Eye (tissue), 1 donor: ENCODE measurements around the gene RNF115.
"Not testable (repeated sequence)": the region's sequence is repeated elsewhere in the genome, so short reads cannot be mapped to it uniquely, and the experiment has no call there.

Source experiments
- DNase-seq: peaks from one replicate; pipeline ENCODE4 v3.0.0-alpha.2; 2015

RNF115 gene

DNA sequence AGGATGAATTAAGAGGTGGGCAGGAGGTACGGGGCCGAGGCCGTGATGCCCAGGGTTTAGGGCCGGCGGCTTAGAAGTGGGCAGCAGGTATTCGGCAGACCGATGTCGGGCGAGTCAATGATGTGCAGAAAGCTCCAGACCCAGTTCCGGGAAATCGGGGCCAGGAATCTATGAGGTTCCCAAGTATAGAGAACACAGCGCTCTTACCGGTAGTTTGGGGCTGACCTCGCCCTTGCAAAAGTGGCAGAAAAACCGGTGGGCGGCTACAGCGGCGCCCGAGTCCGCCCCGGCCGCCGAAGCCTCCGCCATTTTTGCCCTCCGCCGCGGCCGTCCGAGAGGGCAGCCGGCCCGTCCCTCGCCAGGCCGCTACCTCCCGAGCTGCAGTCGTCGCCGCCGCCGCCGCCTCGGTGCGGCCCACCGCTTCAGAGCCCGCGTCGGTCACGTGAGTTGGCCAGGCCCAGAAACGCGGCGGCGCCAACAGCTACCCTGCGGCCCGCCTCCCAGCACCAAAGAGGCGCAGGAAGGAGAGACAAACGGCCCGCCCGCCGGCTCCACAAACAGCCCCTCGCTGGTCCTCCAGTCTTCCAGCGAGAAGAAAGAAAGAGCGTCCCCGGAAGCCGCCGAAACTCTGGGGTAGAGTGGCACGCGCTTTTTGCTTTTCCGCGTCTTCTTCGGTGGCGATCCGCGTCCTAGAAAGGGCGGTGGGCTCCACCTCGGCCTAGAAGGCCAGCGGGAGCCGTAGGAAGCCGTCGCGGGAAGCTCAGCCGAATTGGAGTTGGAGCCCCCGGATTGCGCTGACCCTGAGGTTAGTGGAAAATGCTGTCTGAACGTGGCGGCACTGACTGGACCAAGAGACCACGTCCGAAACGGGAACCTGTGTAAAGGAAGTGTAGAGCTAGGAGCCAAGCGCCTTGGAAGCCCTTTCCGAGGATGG, at the start of gene RNF115, which contains the start of gene POLR3C:
TSS of gene RNF115 (minus strand) at position 531 of the 934 bp plus-strand sequence. CDS start at position 309, 222 bp downstream.
TSS of gene POLR3C (plus strand) at position 636 of the 934 bp plus-strand sequence. CDS start 1,577 bp downstream, outside the sequence.
- DNase-seq = peak; percentile 96

DNA sequence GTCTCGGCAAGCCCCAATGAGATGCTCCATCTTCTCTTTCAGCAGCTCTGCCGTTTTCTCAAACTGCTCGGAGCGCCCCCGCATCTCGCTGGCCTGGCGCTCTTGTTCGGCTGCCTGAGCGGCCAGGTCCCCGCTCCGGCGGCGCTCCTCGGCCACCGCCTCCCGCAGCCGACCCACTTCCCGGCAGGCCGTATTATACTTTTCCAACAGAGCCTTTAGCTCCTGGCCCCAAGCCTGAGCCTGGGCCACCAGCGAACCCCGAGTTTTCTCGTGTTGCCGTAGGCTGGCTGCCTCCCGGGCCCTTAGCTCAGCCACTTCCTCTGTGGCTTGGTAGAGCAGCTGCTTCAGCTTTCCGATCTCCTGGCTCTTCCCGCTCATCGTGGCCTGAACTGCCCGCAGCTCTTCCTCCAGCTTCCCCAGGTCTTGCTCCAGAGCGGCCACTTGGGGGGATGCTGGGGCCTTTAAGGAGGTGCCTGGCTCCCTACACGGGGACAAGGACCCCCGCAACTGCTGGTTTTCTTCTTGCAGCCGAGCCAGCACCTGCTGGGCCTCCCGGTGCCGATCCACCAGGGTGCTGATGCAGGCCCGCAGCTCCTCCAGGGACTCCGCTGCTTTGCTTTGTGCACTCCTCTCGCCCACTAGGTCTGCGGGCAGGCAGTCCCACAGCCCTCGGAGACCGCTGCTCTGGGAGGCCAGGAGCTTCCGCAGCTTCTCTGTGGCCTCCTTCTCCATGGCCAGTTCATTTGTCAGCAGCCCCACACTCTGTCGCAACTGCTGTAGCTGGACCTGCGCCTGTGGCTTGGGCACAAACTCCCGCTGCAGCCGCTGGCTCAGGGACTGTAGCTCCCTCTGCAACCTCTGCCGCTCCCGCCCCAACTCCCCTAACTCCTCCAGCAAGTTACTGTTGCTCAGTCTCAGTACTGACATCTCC, 48.4 kb upstream of the RNF115 start:
- DNase-seq = peak; percentile 87

DNA sequence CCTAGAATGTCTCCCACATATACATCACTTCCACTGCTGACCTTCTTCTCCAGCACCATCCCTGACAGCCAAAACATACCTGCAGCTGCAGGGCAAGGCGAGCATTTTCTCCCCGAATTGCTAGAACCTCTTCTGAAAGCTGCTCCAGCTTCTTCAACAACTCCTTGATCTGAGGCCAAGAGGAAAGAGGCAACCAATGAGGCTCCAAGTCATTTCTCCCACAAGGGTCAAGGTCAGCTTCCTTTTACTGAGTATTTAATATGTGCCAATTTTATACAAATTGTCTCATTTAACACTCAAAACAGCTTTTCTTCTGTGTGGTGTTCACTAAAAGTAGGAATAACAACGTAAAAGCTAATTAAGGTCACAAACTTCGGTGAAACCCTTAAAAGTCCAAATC, 44.3 kb upstream of the RNF115 start:
- no peak for DNase-seq

DNA sequence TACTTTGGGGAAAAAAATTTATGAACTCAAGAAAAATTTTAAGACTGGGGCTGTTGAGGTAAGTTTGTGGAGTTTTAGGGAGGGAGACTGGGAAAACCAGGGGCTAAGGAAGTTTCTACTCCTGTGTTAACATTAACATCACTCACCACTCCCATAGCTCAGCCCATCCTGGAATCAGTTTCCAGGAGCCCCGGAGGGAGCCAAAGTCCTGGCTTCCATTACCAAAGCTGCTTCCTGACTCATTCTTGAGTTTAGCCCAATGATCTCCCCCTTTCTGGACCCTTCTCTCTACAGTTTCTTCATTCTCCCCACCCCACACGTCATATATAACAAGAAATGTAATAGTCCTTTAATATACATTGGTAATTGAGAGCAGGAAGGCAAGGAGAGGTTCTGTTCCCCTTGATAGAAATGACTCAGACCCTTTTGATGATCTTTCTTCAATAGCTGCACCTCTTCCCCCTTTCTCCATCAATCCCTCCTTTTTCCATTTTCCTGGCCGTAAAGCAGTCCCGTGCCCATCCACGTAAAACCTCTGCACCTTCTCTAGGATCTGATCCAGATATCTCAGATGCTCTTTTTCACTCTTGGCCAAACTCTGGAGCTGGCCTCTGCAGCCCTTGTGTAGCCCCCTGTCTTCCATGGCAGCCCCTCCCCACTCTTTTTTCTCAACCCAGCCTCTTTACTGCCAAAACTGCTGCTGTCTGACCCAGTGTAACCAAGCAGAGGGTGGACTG, 39.6 kb upstream of the RNF115 start:
- peak; percentile 30 for DNase-seq

DNA sequence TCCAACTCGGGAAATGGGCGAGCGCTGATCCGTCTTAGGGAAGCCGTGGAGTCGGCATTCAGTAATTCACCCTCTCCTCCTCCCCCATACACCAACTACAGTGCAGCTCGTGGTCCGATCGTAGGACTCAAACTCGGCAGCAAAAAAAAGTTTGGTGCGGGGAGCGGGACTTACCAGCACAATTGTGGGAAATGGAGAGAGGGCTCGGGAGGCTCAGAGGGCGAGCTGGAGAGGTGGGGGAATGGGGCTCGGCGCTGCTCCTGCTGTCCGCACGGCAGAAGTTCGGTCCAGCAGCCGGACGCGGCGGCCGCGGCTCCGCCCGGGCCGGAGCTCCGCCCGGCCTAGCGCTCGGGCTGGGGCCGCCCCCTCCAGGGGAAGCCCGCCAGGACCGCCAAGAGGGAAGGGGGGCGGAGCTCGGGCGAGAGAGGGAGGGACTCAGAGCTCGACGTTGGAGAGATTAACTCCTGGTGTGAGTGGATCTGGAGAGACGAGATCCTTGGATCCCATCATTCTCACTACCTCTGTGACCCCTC, 35.7 kb upstream of the RNF115 start:
- DNase-seq = peak; percentile 93

DNA sequence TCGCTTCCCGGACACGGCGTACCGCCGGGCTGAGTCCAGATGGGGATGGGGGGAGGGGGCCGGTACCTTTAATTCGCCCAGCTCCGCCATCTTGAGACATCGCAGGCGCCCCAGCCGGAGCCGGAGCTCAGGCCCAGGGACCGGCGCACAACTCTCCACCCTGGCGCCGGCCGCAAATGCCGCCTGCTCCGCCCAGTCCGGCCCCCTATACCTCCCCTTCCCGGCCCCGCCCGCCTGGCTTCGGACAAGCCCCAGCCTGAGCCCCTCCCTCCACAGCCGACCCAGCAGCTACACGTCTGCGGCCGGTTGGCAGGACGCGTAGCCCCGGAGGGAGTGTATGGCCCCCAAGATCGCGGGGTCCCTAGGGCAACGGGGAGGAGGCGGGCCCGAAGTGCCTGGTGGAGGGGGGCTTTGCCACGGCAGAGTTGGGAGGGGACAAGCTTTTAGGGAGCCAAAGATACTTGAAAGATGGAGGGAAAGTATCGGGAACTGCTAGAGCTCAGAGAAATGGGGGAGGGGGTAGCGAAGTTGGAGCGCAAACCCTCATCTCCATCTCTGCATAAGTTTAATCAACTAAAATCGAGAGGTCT, 35.1 kb upstream of the RNF115 start, which contains the start of gene PIAS3:
TSS of gene PIAS3 (minus strand) at position 181 of the 590 bp plus-strand sequence. CDS start at position 90, 91 bp downstream.
- peak; percentile 97 for DNase-seq

DNA sequence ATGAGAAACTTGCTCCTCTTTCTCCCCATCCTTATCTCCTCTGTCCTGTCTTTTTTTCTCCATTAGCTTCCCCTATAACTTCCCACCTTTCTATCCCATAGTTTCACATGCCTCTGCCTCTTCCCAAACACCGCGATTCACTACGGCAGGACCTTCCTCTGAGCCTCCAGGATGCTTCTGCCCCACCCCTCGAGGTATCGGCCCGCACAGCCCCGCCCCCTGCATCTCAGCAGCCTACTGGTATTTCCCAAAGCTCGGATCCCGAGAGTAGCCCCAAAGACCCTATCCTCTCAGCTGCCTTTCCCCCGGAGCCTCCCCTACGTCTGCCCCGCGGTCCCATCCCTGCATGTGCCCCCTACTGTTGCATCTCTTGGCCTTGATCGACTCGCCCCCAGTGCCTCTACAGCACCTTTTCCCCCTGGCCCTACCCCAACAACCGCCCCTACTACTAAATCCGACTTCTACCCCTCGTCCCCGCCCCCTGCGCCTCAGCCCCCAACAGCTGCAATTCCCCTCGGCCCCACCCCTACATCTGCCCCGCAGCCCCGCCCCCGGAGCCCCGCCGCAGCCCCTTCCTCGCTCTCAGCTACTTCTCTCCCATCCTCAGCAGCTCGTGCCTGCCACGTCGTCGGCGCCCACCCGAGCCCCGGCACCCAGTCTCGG, 34.5 kb upstream of the RNF115 start:
- no peak for DNase-seq

DNA sequence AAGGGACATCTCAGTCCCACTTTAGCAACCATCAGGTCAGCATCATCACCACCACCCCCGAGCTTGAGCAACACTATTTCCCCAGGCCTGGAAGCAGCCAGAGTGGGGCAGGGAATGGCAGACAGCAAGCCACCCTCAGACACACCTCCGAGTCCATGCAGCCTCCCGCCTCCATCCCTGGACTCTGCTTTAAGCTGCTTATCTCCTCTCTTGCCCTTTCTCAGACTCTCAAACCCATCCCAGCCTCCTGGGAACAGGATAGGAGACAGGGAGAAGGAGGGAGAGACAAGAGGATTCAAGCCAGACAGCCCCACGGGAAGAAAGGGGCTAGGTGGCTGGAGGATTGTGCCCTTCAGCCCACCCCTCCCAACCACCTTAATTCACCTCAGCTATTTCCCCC, 33.3 kb upstream of the RNF115 start:
- DNase-seq = no peak

DNA sequence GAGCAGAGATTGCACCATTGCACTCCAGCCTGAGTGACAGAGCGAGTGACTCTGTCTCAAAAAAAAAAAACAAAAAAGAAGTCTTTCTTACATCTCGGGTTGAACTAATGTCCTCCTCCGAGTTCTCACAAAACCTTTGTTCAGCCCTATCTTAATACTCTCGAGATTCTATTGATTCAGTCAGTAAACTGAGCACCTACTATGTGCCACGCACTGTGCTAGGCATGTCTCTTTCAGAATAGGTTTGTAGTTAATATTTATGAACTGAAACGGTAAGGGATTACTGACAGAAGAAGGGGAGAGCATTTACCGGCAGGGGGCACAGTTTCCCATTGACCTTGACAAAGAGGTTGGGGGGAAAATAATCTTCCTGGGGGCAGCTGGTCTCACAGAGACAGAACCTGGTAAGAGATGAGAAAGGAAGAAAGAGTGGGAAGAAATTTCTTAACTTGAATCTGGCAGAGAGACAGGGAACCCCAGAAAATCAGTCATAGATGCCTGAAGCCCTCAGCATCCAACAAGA, 31.6 kb upstream of the RNF115 start:
- no peak for DNase-seq

DNA sequence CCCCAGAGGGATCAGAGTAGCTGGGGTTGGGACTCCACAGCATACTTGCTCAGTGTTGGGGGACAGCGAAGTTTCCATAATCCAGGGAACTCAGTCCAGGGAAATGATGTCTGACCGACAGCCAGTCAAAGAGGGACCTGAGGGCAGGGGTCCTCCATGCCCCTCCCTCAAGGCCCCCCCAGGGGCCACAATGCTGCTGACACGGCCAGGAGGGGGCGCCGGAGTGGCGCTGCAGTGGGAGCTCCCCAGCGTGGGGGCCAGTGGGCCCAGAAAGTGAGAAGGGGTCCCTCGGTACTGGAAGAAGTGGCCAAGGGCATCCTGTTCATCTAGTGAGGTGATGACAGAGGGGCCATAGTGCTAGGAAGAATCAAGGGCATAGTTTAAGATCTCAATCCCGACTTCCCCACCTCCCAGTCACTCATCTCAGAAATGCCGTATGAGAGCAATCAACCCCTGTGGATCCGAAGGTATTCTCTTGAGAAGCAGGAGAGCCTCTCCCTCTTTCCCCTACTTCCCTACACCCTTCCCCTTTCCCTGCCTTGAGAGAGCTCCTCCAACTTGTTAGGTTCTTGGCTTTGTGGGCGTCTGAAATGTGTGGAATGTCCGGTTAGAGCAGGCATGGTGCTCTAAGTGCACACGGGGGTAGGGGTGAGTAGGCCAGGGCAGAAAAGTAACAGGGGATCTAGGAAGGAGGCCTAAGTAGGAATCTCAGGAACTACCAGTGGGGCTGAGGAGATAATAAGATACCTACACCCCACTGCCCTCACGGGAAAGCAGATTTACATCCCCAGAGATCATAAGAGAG, 25.7 kb upstream of the RNF115 start:
- no peak for DNase-seq

DNA sequence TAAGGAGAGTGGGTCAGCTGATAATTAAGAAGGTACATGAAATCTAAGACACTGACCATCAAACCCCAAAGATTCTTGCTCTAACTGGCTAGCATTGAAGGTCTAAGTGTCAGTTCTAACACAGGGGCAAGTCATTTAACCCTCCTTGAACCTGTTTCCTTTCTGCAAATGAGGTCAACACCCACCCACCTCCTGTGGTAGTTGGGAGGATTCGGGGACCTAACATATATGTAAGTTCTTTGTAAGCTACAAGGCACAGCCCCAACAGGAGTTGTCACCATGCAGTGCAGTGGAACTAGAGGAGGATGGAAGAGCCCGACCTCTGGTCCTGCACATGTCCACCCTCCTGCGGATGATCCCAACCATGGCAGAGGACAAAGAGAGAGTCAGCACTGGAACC, 23.9 kb upstream of the RNF115 start:
- DNase-seq = no peak

DNA sequence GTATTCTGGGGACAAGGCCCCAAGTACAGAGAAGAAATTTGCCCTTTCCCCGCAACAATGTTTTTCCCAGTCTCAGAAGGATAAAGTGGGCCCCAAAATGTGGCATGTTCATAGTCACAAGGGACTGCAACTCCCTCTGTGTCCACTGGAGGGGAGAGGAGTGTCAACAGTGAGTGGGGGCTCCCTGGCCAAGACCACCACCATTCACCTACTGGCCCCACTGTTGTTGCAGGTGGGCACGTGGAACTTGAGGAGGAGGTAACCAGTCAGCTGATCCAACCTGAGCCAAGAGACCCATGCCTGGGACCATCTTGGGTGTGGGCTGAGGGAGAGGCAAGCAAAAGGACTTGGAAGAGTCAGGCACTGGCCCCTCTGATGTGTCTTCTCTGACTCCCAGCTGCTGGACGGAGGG, 22.3 kb upstream of the RNF115 start:
- DNase-seq = peak; percentile 77

DNA sequence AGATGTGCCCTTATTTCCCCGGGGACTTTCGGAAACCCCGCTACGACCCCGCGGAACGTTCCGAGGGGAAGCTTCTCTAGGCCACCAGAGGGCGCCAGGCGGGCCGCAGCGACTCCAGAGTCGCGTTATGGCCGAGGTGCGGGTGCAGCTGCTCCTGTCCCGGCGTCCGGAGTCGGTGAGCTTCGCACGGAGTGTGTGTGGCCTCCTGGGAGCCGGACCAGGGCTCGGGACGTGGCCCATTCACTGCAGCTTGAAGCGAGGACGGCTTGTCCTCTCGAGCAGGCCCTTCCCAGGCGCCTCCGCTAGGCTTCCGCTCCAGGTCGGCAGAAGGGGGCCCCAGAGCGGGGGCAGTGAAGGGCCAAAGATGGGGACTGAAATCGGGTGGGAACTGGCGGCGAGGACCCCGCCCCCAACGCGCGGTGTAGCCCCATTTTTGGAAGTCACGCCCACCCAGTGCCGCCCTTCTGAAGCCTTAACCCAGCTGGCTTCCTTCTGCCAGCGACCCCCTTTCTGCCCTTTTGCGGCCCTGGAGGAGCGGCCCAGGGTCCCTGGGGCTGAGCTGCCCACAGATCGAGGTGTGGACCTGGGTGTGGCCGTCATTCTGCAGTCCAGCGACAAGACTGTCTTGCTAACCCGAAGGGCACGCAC, 21.7 kb upstream of the RNF115 start, which contains the start of gene NUDT17:
TSS of gene NUDT17 (plus strand) at position 117 of the 648 bp plus-strand sequence. CDS start at position 128, 11 bp downstream.
- DNase-seq = peak; percentile 93

DNA sequence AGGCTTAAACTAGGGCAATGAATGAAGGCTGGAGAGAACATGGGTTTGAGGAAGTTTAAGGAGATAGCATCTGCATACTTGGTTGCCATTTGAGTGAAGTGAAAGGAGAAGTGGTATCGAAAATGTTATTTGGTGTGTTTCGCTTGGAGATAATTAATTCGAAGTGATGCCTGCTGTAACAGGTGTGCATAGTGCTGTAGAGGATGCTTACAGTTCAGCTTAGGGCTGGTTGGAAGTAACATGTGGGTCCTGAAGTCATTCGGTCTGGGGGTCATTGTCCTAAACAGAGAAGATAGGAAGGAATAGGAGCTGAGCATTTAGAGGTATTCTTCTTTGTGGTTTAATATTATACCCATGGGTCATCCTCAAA, 21.2 kb upstream of the RNF115 start:
- DNase-seq = no peak

DNA sequence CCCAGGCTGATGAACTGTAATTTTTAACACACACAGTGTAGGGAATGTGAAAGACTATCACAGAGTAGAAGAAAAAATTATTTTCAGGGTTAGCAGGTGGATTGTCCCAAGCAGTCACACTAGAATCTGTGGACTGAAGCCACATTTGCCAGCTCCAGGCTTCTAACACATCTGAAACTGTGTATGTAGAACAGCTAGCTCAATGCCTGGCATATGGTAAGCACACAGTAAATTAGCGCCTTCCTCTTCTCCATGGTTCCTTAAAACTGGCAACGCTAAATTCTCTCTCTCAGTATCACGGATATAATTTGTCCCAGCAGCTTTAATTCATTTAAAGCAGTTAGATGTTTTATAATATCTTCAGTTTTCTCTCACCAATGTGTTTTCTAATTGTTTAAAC, 19.1 kb upstream of the RNF115 start:
- DNase-seq = no peak

DNA sequence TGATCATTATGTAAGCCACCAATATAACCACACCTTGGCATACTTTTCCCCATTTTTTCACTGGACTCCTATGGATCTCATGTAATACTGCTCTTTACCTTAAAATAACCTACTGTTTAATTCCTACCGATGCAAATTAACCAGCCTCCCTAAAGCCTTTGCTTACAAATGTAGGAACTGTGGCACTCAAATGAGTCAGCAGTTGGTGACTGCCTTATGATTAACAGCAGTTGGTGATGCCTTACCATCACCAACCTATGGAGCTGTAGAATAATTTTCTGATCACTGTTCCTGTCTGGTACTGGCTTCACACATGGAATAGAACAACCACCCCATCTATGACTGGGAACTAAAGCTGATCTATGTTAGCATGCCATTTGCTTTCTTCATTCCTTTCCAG, 13.8 kb upstream of the RNF115 start:
- no peak for DNase-seq

DNA sequence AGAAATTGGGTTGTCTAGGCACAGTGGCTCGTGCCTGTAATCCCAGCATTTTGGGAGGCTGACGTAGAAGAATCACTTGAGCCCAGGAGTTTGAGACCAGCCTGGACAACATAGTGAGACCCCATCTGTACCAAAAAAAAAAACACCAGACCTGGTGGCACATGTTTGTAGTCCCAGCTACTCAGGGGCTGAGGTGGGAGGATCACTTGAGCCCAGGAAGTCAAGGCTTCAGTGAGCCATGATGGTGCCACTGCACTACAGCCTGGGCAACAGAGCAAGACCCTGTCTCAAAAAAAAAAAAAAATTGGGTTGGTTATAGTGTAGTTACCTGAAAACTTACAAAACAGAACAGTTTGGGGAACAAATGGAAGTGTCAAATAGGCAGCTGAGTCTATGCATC, 6.9 kb upstream of the RNF115 start:
- DNase-seq = not testable (repeated sequence)

DNA sequence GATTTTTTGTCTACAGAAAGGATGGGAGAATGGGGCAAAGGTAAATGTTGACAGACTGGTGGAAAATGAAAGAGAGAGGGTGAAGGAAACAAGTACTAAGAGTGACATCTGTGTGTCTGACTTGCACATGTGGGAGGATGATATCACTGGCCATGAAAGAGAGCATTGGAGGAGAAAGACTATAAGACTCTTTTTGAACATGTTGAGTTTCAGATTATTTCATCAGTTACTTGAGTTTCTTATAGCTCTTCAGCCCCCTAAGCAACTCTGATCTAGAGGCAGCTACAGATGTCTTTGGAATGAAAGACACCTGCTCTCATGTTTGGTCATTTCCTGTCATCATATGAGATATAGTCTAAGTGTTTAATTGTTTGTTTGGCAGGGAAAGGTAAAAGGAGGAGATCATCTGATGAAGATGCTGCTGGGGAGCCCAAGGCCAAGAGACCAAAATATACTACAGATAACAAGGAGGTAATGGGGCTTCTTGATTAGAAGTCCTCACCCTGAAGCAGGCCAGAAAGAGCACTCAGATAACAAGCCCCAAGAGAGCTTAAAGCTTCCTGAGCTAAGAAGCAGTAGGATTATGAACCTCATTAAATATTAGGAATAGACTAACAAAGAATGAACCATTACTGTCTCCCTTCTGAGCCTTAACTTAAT, 4.6 kb upstream of the RNF115 start:
- DNase-seq = no peak

DNA sequence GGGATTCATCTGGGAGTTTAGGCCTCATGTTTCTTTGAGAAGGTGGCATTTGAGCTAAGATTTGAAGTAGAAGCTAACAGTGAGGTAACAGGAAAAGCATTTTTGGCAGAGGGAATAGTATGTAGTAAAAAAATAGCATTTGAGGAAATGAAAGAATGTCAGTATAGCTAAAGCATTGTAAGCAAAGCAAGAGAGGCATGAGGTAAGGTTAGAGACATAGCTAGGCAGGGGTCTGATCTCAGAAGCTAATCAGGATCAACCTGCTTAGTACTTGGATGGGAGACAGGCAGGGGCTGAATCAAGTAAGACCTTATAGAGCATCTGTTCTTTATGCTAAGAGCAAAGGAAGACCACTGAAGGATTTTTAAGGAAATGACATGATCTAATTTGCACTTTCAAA, 4.1 kb upstream of the RNF115 start:
- no peak for DNase-seq
